Nephron progenitor cell (in vitro differentiated cells): ENCODE data around the gene SEL1L3.

ENCODE experiments used
- DNase-seq: peaks from one replicate; pipeline ENCODE4 v3.0.0; 2021
- H3K27ac Mint-ChIP-seq: 2 replicates; pipeline ENCODE4 v1.8.0; 2021; ENCODE audit warnings: mild to moderate bottlenecking, moderate library complexity, mixed read lengths
- H3K27me3 Mint-ChIP-seq: 2 replicates; pipeline ENCODE4 v1.8.0; 2021; ENCODE audit warnings: mild to moderate bottlenecking, low read depth, mixed read lengths; ENCODE audit not compliant: poor library complexity
- H3K36me3 Mint-ChIP-seq: 2 replicates; pipeline ENCODE4 v1.8.0; 2021; ENCODE audit warnings: low read depth, mixed read lengths
- H3K4me1 Mint-ChIP-seq: 2 replicates; pipeline ENCODE4 v1.8.0; 2021; ENCODE audit warnings: mixed read lengths
- H3K4me3 Mint-ChIP-seq: 2 replicates; pipeline ENCODE4 v1.8.0; 2021; ENCODE audit warnings: mild to moderate bottlenecking, moderate library complexity, mixed read lengths
- H3K9me3 Mint-ChIP-seq: 2 replicates; pipeline ENCODE4 v1.8.0; 2021; ENCODE audit warnings: mild to moderate bottlenecking, moderate library complexity, mixed read lengths
- CTCF ChIP-seq: fragments of 200-600 bp; sonication (generic); IDR thresholded peaks from 2 replicates; pipeline ENCODE4 v1.5.0; 2021; ENCODE audit warnings: antibody characterized with exemption

SEL1L3 gene

GRCh38 chr4:25756503-25756902 lies 106.3 kb downstream of the SEL1L3 start:
- no peak overlapping the region for H3K4me3 Mint-ChIP-seq
- peaks cover 10% of the 10 kb centered on the region for H3K4me1 Mint-ChIP-seq
- TF ChIP-seq CTCF, result no peak
- no peak overlapping the region for H3K27ac Mint-ChIP-seq
- no peak for DNase-seq
- peaks cover 3% of the 10 kb centered on the region for H3K9me3 Mint-ChIP-seq
- H3K36me3 Mint-ChIP-seq, result no peaks in the 10 kb centered on the region
- H3K27me3 Mint-ChIP-seq, result peaks cover 3% of the 10 kb centered on the region

GRCh38 chr4:25755911-25756310 lies 106.9 kb downstream of the SEL1L3 start:
- H3K4me1 Mint-ChIP-seq, result peaks cover 10% of the 10 kb centered on the region
- no peaks in the 10 kb centered on the region for H3K36me3 Mint-ChIP-seq
- no peak for TF ChIP-seq CTCF
- peaks cover 3% of the 10 kb centered on the region for H3K27me3 Mint-ChIP-seq
- H3K9me3 Mint-ChIP-seq, result peaks cover 3% of the 10 kb centered on the region
- DNase-seq, result no peak
- H3K4me3 Mint-ChIP-seq, result no peak overlapping the region
- H3K27ac Mint-ChIP-seq, result no peak overlapping the region

GRCh38 chr4:25753239-25753638 lies 109.5 kb downstream of the SEL1L3 start:
- peaks cover 15% of the 10 kb centered on the region for H3K4me1 Mint-ChIP-seq
- H3K36me3 Mint-ChIP-seq, result no peaks in the 10 kb centered on the region
- H3K9me3 Mint-ChIP-seq, result no peaks in the 10 kb centered on the region
- H3K27me3 Mint-ChIP-seq, result no peaks in the 10 kb centered on the region
- no peak for TF ChIP-seq CTCF
- DNase-seq, result no peak
- no peak overlapping the region for H3K27ac Mint-ChIP-seq
- no peak overlapping the region for H3K4me3 Mint-ChIP-seq

GRCh38 chr4:25750874-25751273 lies 111.9 kb downstream of the SEL1L3 start:
- Mint-ChIP-seq H3K36me3 (no peaks in the 10 kb centered on the region), H3K9me3 (no peaks in the 10 kb centered on the region), H3K4me1 (peaks cover 6% of the 10 kb centered on the region), H3K4me3 (no peak overlapping the region), H3K27me3 (peaks cover 4% of the 10 kb centered on the region), H3K27ac (no peak overlapping the region)
- DNase-seq, result no peak
- no peak for TF ChIP-seq CTCF

GRCh38 chr4:25749150-25749794 lies 113.5 kb downstream of the SEL1L3 start:
- TF ChIP-seq CTCF, result no peak
- Mint-ChIP-seq H3K4me3 (no peak overlapping the region), H3K36me3 (no peaks in the 10 kb centered on the region), H3K4me1 (peaks cover 6% of the 10 kb centered on the region), H3K27me3 (peaks cover 5% of the 10 kb centered on the region), H3K27ac (no peak overlapping the region), H3K9me3 (no peaks in the 10 kb centered on the region)
- DNase-seq, result no peak

GRCh38 chr4:25743971-25744370 lies 118.8 kb downstream of the SEL1L3 start:
- Mint-ChIP-seq H3K4me3 (no peak overlapping the region), H3K36me3 (no peaks in the 10 kb centered on the region), H3K9me3 (no peaks in the 10 kb centered on the region), H3K27ac (no peak overlapping the region), H3K27me3 (peaks cover 5% of the 10 kb centered on the region), H3K4me1 (no peaks in the 10 kb centered on the region)
- TF ChIP-seq CTCF, result no peak
- DNase-seq, result no peak
